ENCODE measurements around the gene AKAP13.

Gene AKAP13

DNA sequence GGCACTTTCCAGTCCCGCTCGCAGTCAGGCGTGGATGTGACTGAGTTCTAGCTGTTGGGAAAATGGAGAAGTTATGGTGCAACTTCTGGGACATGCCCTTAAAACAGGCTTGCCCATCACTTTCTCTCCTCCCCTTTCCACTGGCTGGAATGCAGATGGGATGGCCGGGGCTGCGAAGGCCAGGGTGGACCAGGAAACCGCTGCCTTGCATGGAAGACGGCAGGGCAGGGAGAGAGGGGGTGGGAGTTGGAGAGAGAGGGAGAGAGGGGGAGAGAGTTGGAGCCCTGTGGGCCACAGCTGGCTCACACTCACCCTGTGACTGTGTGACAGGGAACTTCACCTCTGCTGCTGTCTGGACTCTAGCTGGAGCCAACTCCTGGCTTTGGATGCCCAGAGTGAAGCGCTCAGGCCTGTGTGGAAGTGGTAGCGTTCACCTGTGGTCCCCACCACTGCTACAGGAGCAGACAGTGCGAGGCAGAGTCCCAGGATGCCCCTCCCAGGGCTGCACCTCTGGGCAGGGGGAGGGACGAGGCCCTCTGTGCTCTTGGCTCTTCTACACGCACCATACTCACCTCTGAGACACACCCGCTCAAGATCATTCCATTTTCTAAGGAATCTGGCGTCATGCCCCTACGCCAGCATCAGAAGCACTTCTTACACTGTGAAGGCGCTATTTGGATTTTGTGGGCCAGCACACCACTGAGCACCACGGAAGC, 377.7 kb downstream of the AKAP13 start:
- FAIRE-seq (no peak), DNase-seq (ENCODE audit: insufficient read length, low spot score) (no peak)

DNA sequence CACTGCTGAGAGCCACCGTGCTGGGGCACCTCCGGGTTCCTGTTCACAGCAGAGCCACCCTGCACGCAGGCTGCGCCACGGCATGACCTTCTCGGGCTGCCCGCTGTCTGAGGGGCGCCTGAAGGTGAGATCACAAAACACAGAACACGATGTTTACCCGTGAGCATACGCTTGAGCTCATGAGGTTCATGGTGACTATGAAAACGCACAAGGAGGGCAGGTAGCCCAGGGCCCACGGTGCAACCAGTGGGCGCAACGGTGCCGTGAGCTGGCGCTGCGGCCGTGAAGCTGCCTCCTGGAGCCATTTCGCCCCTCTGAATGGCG, 378.2 kb downstream of the AKAP13 start:
- FAIRE-seq (no peak), DNase-seq (ENCODE audit: insufficient read length, low spot score) (no peak)

DNA sequence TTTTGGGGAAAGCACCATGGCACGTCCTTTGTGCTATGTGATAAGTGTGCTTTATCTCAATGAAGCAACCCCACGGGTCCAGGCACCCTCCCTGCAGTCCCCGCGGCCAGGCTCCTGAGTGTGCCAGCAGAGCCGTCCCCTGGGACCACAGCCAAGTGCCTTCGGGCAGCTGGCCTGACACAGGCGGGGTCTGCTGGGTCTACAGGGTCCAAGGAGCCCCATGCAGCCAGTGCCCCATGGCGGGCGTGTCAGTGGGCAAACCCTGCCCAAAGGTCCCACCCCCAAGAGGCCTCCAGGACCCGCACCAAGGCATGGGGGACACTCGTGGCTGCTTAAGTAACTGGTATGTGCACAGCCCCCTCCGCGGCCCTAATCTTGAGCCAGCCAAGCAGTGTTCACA, 379.0 kb downstream of the AKAP13 start:
- no peak for FAIRE-seq
- no peak for DNase-seq (ENCODE audit: insufficient read length, low spot score)

DNA sequence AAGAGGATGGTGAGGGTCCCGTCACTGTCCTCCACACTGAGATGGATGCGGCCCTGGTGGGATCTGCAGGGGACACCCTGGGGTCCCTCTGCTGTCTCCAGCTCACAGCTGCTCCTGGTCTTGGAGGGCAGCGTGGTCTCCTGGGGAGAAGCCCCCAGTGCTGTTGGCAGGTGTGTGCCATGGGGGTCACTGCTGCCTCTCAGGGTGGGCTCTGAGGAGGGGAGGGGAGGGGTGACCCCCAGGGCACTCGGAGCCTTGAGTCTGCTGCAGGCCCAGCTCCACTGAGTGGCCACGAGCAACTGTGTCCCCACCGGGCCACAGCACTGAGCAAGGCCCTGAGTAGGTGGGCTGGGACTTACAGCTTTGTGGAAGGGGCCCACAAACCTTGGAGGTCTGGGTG, 379.6 kb downstream of the AKAP13 start:
- FAIRE-seq: no peak
- DNase-seq (ENCODE audit: insufficient read length, low spot score): no peak

GRCh38 chr15:85760531-85761371, 380.3 kb downstream of the AKAP13 start:
- DNase-seq (ENCODE audit: insufficient read length, low spot score): no peak
- no peak for FAIRE-seq

- no peak for FAIRE-seq
- no peak for DNase-seq (ENCODE audit: insufficient read length, low spot score)
Observed at GRCh38 chr15:85761635-85762034, 381.2 kb downstream of the AKAP13 start.

GRCh38 chr15:85762039-85762755, 381.8 kb downstream of the AKAP13 start:
- no peak for FAIRE-seq

DNA sequence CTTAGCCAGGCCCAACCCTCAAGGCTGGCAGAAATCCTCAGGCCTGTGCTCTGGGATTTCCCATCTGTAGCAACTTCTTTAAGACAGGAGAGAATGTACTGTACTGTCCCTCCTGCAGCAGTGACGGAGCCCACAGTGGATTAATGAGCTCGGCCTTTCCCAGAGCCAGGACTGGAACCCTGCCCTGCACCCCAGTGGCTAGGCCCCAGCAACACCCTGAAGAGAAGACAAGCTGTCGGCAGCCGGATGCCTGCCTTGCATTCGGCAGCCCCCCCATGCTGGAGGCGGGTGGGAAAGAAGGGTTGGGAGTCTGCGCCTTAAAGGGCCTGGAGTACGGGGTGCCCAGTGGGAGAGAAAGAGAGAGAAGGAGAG, 382.3 kb downstream of the AKAP13 start:
- no peak for FAIRE-seq
- no peak for DNase-seq (ENCODE audit: insufficient read length, low spot score)

More at GRCh38 chr15:85762039-85762755, 381.8 kb downstream of the AKAP13 start:
- DNase-seq (ENCODE audit: insufficient read length, low spot score): no peak

DNA sequence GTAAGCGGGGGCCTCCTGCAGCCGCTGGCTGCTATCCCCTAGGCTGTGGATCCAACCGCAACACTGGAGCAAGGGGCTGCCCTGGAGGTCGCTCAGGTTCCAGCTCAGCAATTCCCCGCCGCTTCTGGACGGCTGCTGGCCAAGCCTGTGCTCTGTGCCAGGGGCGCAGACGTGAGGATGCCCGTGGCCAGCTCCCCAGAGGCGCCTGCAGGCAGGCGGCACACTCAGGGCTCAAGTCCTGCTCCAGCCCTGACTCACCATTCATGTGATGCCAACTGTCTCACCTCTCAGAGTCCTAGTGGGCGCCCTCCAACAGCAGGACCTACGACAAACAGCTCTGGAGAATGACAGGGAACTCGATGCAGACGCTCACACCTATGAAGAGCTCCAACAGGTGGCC, 382.8 kb downstream of the AKAP13 start:
- no peak for DNase-seq (ENCODE audit: insufficient read length, low spot score)
- FAIRE-seq: no peak

DNA sequence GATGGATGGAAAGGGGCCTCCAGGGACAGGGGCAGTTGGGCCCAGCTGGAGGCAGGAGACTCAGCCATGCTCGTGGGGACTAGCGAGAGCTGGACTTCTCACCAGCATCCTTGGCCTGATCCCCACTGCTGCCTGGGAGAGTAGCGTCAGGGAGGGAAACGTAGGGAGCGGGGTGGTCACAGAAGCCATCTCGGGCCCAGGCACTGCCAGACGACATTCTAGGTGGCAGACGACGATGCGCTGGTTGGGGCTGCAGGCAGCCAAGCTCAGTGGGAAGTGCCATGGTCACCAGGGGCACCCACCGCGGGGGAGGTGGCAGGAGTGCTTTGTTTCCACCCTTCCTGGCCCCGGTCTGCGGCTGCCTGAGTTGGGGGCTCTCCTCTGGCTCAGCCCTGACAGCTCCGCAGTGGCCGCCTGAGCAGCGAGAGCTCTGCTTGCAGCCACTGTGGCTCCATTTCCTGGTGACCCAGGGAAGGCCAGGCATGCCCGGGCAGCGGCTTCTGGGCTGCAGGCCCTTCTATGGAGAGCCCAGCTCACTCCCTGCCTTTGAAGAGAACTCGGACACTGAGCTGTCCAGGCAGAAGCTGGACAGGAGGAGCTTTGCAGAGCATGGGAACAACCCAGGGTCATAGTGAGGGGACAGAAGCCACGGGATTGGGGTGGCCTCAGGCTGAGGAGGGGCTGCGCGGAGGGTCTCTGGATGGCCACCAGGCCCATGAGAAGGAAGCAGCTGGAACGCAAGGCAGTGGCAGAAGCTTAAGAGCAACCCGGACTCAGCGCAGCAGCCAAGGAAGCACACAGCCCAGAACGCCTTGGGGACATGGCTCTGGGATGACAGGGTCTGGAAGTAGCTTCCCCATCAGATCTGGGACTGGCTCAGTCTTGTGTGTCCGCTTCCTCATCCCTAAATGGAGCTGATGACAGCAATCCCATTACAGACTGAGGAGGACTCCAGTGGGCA, 383.6 kb downstream of the AKAP13 start:
- FAIRE-seq (no peak), DNase-seq (ENCODE audit: insufficient read length, low spot score) (no peak)

DNA sequence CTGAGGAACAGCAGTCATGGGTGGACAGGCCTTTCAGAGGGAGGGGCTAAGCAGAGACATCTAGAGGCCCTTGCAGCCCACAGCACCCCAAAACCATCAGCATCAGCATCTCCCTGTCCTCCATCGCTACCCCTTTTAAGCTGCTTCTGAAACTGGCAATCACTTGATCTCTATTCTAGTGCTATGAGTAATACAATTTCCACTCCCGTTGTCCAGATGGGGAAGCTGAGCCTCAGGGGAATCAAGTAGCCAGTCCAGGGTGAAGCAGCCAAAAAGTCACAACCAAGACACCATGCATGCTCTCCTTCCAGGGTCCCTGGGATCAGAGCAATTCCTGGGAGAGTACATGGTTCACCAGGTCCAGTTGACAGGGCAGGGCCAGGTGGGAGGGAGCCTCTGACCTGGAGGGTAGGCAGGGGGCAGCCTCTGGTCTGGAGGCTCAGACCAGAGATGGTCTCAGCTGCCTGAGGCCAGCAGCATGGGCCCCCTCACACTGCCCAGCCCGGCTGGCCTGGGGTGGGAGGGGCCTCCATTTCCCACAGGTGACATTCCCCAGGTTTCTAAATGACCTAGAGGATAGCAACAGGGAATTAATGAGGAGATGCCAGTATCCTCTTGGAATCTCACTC, 384.4 kb downstream of the AKAP13 start:
- no peak for FAIRE-seq

GRCh38 chr15:85766001-85766831, 385.8 kb downstream of the AKAP13 start:
- FAIRE-seq: no peak

More for the DNA sequence above, 384.4 kb downstream of the AKAP13 start:
- DNase-seq (ENCODE audit: insufficient read length, low spot score): no peak

DNA sequence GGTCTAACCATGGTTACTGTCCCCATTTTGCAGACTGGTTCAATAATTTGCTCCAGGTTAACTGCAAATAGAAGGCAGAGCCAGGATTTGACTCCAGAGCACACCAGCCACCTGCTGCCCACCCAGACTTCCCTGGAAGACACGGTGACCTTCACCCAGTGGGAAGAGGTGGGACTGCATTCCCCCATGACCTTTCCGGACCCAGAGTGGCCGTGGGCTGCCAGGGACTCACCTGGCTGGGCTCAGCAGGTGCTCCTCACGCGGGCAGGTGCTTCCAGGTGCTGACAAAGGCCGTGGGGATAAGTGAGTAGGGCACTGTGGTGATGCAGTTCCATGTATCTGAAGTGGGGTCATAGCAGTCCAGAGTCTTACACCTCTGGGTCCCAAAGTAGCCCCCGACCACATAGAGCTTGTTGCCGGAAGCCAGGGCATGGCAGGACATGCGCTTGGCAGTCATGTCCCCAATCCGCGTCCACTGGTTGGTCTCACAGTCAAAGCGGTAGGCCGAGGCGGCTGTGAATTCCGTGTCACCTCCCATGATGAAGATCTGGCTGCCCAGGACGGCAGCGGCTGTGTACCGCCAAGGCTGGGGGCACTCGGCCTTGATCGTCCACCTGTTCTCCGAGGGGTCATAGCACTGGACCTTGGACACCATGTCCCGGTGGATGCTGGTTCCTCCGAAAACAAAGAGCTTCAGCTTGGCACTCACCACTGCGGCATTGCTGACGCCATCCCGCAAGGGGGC, 387.6 kb downstream of the AKAP13 start:
- no peak for FAIRE-seq
- DNase-seq (ENCODE audit: insufficient read length, low spot score): no peak

More at GRCh38 chr15:85766001-85766831, 385.8 kb downstream of the AKAP13 start:
- DNase-seq (ENCODE audit: insufficient read length, low spot score): no peak

GRCh38 chr15:85768595-85769168, 388.3 kb downstream of the AKAP13 start:
- FAIRE-seq: no peak

GRCh38 chr15:85769182-85769900, 388.9 kb downstream of the AKAP13 start:
- FAIRE-seq (no peak), DNase-seq (ENCODE audit: insufficient read length, low spot score) (no peak)

More at GRCh38 chr15:85768595-85769168, 388.3 kb downstream of the AKAP13 start:
- no peak for DNase-seq (ENCODE audit: insufficient read length, low spot score)

DNA sequence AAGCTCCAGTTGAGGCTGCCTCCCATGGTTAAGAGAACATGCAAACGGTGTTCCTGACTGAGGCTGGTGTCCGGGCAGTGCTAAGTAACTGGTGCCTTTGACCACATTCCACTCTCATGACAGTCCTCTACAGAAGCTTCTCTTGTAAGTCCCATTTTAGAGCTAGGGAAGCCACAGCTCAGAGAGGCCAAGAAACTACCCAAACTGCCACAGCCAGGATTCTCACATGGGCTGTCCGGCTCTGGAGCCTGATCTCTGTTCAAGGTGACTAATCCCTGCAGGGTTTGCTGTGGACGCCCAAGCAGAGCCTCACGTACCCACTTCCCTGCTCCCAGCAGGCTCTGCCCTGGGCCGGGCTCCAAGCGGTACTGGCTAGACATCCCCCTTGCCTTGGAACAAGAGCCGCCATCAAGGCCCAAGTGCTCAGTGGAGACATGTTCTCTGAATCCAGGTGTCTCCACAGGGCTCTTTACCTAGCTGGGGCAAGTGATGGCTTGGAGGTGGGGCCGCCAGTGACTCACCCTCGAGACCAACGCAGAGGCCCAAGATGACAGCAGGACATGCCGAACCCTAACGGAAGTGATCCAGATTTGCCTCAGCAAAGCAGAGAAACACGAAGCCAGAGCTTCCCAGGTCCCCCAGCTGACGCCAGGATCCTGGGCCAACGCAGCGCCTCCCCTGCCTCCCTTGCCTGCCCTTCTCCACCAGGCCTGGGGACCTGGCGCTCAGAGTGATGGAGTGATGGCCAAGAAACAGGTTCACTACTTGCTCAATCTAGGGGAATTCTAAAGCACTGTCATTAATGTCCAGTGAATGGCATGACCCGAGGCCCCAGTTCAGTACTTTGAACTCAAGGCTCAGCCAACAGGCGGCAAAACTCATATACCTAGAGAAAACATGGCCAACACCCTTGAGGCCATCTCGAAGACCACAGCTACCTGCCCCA, 390.0 kb downstream of the AKAP13 start:
- DNase-seq (ENCODE audit: insufficient read length, low spot score) (no peak), FAIRE-seq (no peak)

Data from HTR-8/SVneo (cell line).